ENCODE data around the gene TLX3. TPM values are rescaled to one million over a fixed set of nuclear protein-coding genes. Genes with fewer than 3 reads are reported as not detected.

TLX3 gene
- total and polyA plus RNA-seq, 2 of the 8 experiments (the other 6 are each of a cell fraction or from before 2014, with no cell fraction given): not detected

- Histone ChIP-seq H2BK12ac (ENCODE audit: low read depth, low read length) (no peak overlapping the region), H3K4me2 (ENCODE audit: insufficient read depth in 1 of 2, low read depth in 2 of 2, low read length in 2 of 2) (peak overlapping the region; percentile 56 to 71), H3K4me1 (replicated peaks in 1 of 4; ENCODE audit: control insufficient read depth in 3 of 4, insufficient read depth in 4 of 4, low read length in 3 of 4) (peaks cover 0 to 6% (median under 1%) of the 10 kb centered on the region in 4 experiments; a peak in 1 of 7 replicates), H2BK120ac (replicated peaks; ENCODE audit: low read depth, low read length) (no peak overlapping the region), H2AFZ (ENCODE audit: low read length) (no peak overlapping the region), H3K9ac (replicated peaks in 1 of 4; ENCODE audit: extremely low read depth in 1 of 4, low read depth in 3 of 4, low read length in 3 of 4) (no peak overlapping the region), H4K91ac (replicated peaks; ENCODE audit: insufficient read length, low read length) (no peak overlapping the region), H3K36me3 (ENCODE audit: control insufficient read depth in 2 of 4, insufficient read depth in 4 of 4, low read length in 3 of 4) (no peaks in the 10 kb centered on the region), H3K79me1 (ENCODE audit: low read depth, low read length) (no peaks in the 10 kb centered on the region), H3K27ac (ENCODE audit: low read depth, low read length) (no peak overlapping the region), H2AK5ac (ENCODE audit: low read depth, low read length) (no peak overlapping the region), H2BK20ac (ENCODE audit: low read length) (no peak overlapping the region), H3K79me2 (ENCODE audit: control insufficient read depth in 1 of 2, insufficient read depth in 2 of 2, low read length in 2 of 2) (no peaks in the 10 kb centered on the region), H4K5ac (ENCODE audit: insufficient read length, low read depth, low read length) (no peak overlapping the region), H3K23ac (ENCODE audit: insufficient read length) (no peak overlapping the region), H3K4ac (replicated peaks; ENCODE audit: insufficient read length, low read depth, low read length) (no peak overlapping the region), H3K4me3 (ENCODE audit: extremely low read depth in 1 of 4, insufficient read depth in 2 of 4, low read depth in 3 of 4, low read length in 4 of 4) (peak overlapping the region in 2 of 4 experiments; percentile 10 to 41; a peak in 4 of 8 replicates), H3K14ac (ENCODE audit: insufficient read length) (no peak overlapping the region), H3K18ac (ENCODE audit: extremely low read depth, low read length) (no peak overlapping the region), H2BK15ac (ENCODE audit: low read length) (no peak overlapping the region), H3K27me3 (replicated peaks in 1 of 4; ENCODE audit: control insufficient read depth in 3 of 4, extremely low read depth in 1 of 4, insufficient read depth in 3 of 4, low read length in 3 of 4) (peaks cover 1 to 27% (median 19%) of the 10 kb centered on the region in 4 experiments), H3K56ac (replicated peaks; ENCODE audit: insufficient read length, low read depth, low read length) (no peak overlapping the region), H4K8ac (ENCODE audit: extremely low read depth, insufficient read depth, low read length) (no peak overlapping the region), H4K20me1 (replicated peaks in 1 of 2; ENCODE audit: control insufficient read depth in 1 of 2, insufficient read depth in 2 of 2, low read length in 2 of 2) (no peaks in the 10 kb centered on the region), H3K9me3 (ENCODE audit: insufficient read depth in 2 of 2, low read depth in 1 of 2, low read length in 1 of 2) (no peaks in the 10 kb centered on the region), H3K23me2 (ENCODE audit: low read depth, low read length) (no peaks in the 10 kb centered on the region), H2BK5ac (ENCODE audit: low read depth, low read length) (no peak overlapping the region)
- ChIA-PET POLR2A (ENCODE audit: partially characterized antibody) (interaction anchor here (1.4 kb wide), 1 partner anchor 51 kb away, joined by 3 read pairs; the partner anchor contains the start of gene NPM1), CTCF (ENCODE audit: partially characterized antibody) (interaction anchor here (0.6 to 2.5 kb wide), 22 partner anchors 9 to 527 kb away, joined by 3 to 13 read pairs (median 4); partner anchors contain the start of gene TLX3)
- DNase-seq (ENCODE audit: low read depth in 1 of 2, low spot score in 2 of 2): peak in 1 of 2 experiments; percentile 58
- WGBS, 2 experiments (ENCODE audit: extremely low coverage in 1 of 2, insufficient coverage in 1 of 2, insufficient read length in 1 of 2, insufficient replicate concordance in 2 of 2, low coverage in 1 of 2, low lambda C conversion rate in 2 of 2, missing lambda C conversion rate in 1 of 2): 56% methylated on average over 31 of the region's 31 CpGs; no CpG with 5 or more reads in 1 of the 2 experiments
- peak; percentile 52 for FAIRE-seq
These were observed 27.6 kb downstream of the TLX3 start for GRCh38 chr5:171336521-171337209.

Data from H1 (cell line).